H1 (cell line): ENCODE measurements around the gene SRSF2. TPM values are rescaled to one million over a fixed set of nuclear protein-coding genes. Genes with fewer than 3 reads are reported as not detected.
"Not testable (repeated sequence)": the region's sequence is repeated elsewhere in the genome, so short reads cannot be mapped to it uniquely, and the experiment has no call there.

Experiments used
- CTCF ChIA-PET: fragments of 300-600 bp; sonication (Branson Sonifier 250); formaldehyde crosslinking; loops from one replicate; lab custom pipeline; 2021; ENCODE audit not compliant: partially characterized antibody; lab: Charles Lee
- POLR2A ChIA-PET: fragments of 300-600 bp; sonication (Branson Sonifier 250); formaldehyde crosslinking; loops from one replicate; lab custom pipeline; 2021; ENCODE audit warnings: inconsistent platforms; ENCODE audit not compliant: partially characterized antibody; lab: Charles Lee
- DNase-seq, 2 experiments: peaks; one replicate each; pipeline versions ENCODE4 v3.0.0 to v3.0.0-alpha.2; 2010 to 2022; ENCODE audit warnings: low spot score in 2 of 2, low read depth in 1 of 2, mixed read lengths in 1 of 2
- FAIRE-seq: peaks from 2 replicates; lab custom pipeline; 2011; peaks lifted over from hg19 to GRCh38; lab: Jason Lieb, UNC
- H2AFZ ChIP-seq: 2 replicates; pipeline ENCODE4 v1.8.1; 2012; ENCODE audit warnings: low read length, inconsistent platforms
- H2AK5ac ChIP-seq: 2 replicates; pipeline ENCODE4 v1.6.1; 2013; ENCODE audit warnings: low read depth, low read length
- H2BK120ac ChIP-seq: replicated peaks from 2 replicates; pipeline ENCODE3; 2013; ENCODE audit warnings: low read depth, low read length, inconsistent platforms
- H2BK12ac ChIP-seq: 2 replicates; pipeline ENCODE4 v1.6.1; 2013; ENCODE audit warnings: low read depth, low read length
- H2BK15ac ChIP-seq: 2 replicates; pipeline ENCODE4 v1.6.1; 2013; ENCODE audit warnings: low read length
- H2BK20ac ChIP-seq: 2 replicates; pipeline ENCODE4 v1.6.1; 2013; ENCODE audit warnings: low read length
- H2BK5ac ChIP-seq: 2 replicates; pipeline ENCODE4 v1.6.1; 2013; ENCODE audit warnings: low read depth, low read length
- H3K14ac ChIP-seq: 2 replicates; pipeline ENCODE4 v1.6.1; 2013; ENCODE audit warnings: inconsistent platforms; ENCODE audit not compliant: insufficient read length
- H3K18ac ChIP-seq: 2 replicates; pipeline ENCODE4 v1.6.1; 2013; ENCODE audit warnings: low read length; ENCODE audit errors: extremely low read depth
- H3K23ac ChIP-seq: 2 replicates; pipeline ENCODE4 v1.6.1; 2013; ENCODE audit warnings: inconsistent platforms; ENCODE audit not compliant: insufficient read length
- H3K23me2 ChIP-seq: 2 replicates; pipeline ENCODE4 v1.6.1; 2013; ENCODE audit warnings: low read depth, low read length
- H3K27ac ChIP-seq: 2 replicates; pipeline ENCODE4 v1.6.1; 2011; ENCODE audit warnings: low read depth, low read length, inconsistent platforms
- H3K27me3 ChIP-seq, 4 experiments: replicated peaks in 1 of 4; 1 replicate in 1 of 4; 2 replicates in 3 of 4; pipeline versions ENCODE4 v1.6.1 to v1.8.1; 2011 to 2013; ENCODE audit warnings: low read length in 3 of 4, mild to moderate bottlenecking in 3 of 4, inconsistent platforms in 2 of 4, mixed read lengths in 2 of 4, moderate library complexity in 1 of 4; ENCODE audit not compliant: control insufficient read depth in 3 of 4, insufficient read depth in 3 of 4; ENCODE audit errors: extremely low read depth in 1 of 4
- H3K36me3 ChIP-seq, 4 experiments: 2 replicates each; pipeline versions ENCODE4 v1.6.1 to v1.8.1; 2011 to 2013; ENCODE audit warnings: mild to moderate bottlenecking in 4 of 4, low read length in 3 of 4, moderate library complexity in 2 of 4, control low read depth in 1 of 4, inconsistent platforms in 1 of 4; ENCODE audit not compliant: insufficient read depth in 4 of 4, control insufficient read depth in 2 of 4
- H3K4ac ChIP-seq: replicated peaks from 2 replicates; pipeline ENCODE3; 2013; ENCODE audit warnings: low read length, low read depth, mixed read lengths, inconsistent platforms; ENCODE audit not compliant: insufficient read length
- H3K4me1 ChIP-seq, 4 experiments: replicated peaks in 1 of 4; 1 replicate in 1 of 4; 2 replicates in 3 of 4; pipeline versions ENCODE4 v1.6.1 to v1.8.1; 2011 to 2013; ENCODE audit warnings: low read length in 3 of 4, inconsistent platforms in 2 of 4, mixed read lengths in 1 of 4; ENCODE audit not compliant: insufficient read depth in 4 of 4, control insufficient read depth in 3 of 4
- H3K4me2 ChIP-seq, 2 experiments: 2 replicates each; pipeline versions ENCODE4 v1.6.1 to v1.8.1; 2011 to 2013; ENCODE audit warnings: low read depth in 2 of 2, low read length in 2 of 2, control low read depth in 1 of 2, inconsistent platforms in 1 of 2, mild to moderate bottlenecking in 1 of 2; ENCODE audit not compliant: insufficient read depth in 1 of 2
- H3K4me3 ChIP-seq, 4 experiments: fragments of 200-600, 300-600 bp in 1 of 4; sonication (generic), shearing (Covaris generic), sonication (Bioruptor Twin) in 1 of 4; 2 replicates each; pipeline versions ENCODE4 v1.5.1 to v1.8.1; 2011 to 2016; ENCODE audit warnings: low read length in 4 of 4, low read depth in 3 of 4, control low read depth in 2 of 4, inconsistent platforms in 2 of 4, mild to moderate bottlenecking in 2 of 4, mixed read lengths in 1 of 4, moderate library complexity in 1 of 4; ENCODE audit not compliant: insufficient read depth in 2 of 4; ENCODE audit errors: extremely low read depth in 1 of 4
- H3K56ac ChIP-seq: replicated peaks from 2 replicates; pipeline ENCODE3; 2013; ENCODE audit warnings: low read depth, mild to moderate bottlenecking, mixed read lengths, low read length, inconsistent platforms; ENCODE audit not compliant: insufficient read length
- H3K79me1 ChIP-seq: 2 replicates; pipeline ENCODE4 v1.6.1; 2013; ENCODE audit warnings: low read depth, low read length, control low read depth
- H3K79me2 ChIP-seq, 2 experiments: 2 replicates each; pipeline versions ENCODE4 v1.6.1 to v1.8.1; 2012 to 2013; ENCODE audit warnings: low read length in 2 of 2, mild to moderate bottlenecking in 2 of 2, inconsistent platforms in 1 of 2; ENCODE audit not compliant: insufficient read depth in 2 of 2, control insufficient read depth in 1 of 2
- H3K9ac ChIP-seq, 4 experiments: replicated peaks in 1 of 4; 1 replicate in 1 of 4; 2 replicates in 3 of 4; pipeline versions ENCODE4 v1.6.1 to v1.8.1; 2011 to 2013; ENCODE audit warnings: low read depth in 3 of 4, low read length in 3 of 4, control low read depth in 2 of 4, mild to moderate bottlenecking in 2 of 4, moderate library complexity in 2 of 4, inconsistent platforms in 1 of 4; ENCODE audit errors: extremely low read depth in 1 of 4
- H3K9me3 ChIP-seq, 2 experiments: 2 replicates each; pipeline versions ENCODE4 v1.6.1 to v1.8.1; 2012 to 2013; ENCODE audit warnings: mild to moderate bottlenecking in 2 of 2, moderate library complexity in 2 of 2, control low read depth in 1 of 2, inconsistent platforms in 1 of 2, low read depth in 1 of 2, low read length in 1 of 2, mixed read lengths in 1 of 2; ENCODE audit not compliant: insufficient read depth in 2 of 2
- H4K20me1 ChIP-seq, 2 experiments: replicated peaks in 1 of 2; 2 replicates each; pipeline versions ENCODE3 to v1.8.1; 2011 to 2013; ENCODE audit warnings: inconsistent platforms in 2 of 2, low read length in 2 of 2, mild to moderate bottlenecking in 1 of 2; ENCODE audit not compliant: insufficient read depth in 2 of 2, control insufficient read depth in 1 of 2
- H4K5ac ChIP-seq: 2 replicates; pipeline ENCODE4 v1.6.1; 2013; ENCODE audit warnings: low read length, low read depth, mixed read lengths, inconsistent platforms; ENCODE audit not compliant: insufficient read length
- H4K8ac ChIP-seq: 2 replicates; pipeline ENCODE4 v1.8.0; 2013; ENCODE audit warnings: mild to moderate bottlenecking, moderate library complexity, low read length, inconsistent platforms; ENCODE audit not compliant: insufficient read depth; ENCODE audit errors: extremely low read depth
- H4K91ac ChIP-seq: replicated peaks from 2 replicates; pipeline ENCODE3; 2013; ENCODE audit warnings: low read length, mixed read lengths, inconsistent platforms; ENCODE audit not compliant: insufficient read length
- TAF1 ChIP-seq: IDR thresholded peaks from 2 replicates; pipeline ENCODE4 v1.6.1; 2011; ENCODE audit warnings: mild to moderate bottlenecking, low read depth, low read length
- WGBS, 2 experiments: shearing (Covaris generic) in 1 of 2; methylation state at CpG; one replicate each; pipeline versions ENCODE4 v1.1.6 to v1.1.7; 2013 to 2015; ENCODE audit warnings: low lambda C conversion rate in 2 of 2, mixed read lengths in 2 of 2, inconsistent platforms in 1 of 2, low coverage in 1 of 2, missing lambda C conversion rate in 1 of 2; ENCODE audit not compliant: insufficient replicate concordance in 2 of 2, insufficient coverage in 1 of 2, insufficient read length in 1 of 2; ENCODE audit errors: extremely low coverage in 1 of 2, missing lambda C conversion rate in 1 of 2; 5-methylcytosine and 5-hydroxymethylcytosine counted together
- polyA plus RNA-seq, 7 experiments: library from polyadenylated mRNA; depleted of rRNA in 3 of 7; stranded (reverse) in 5 of 7; unstranded in 2 of 7; fragments of >200 nt in 5 of 7; fragments of 200-250 nt in 2 of 7; gene quantifications; 1 replicate in 5 of 7; 2 replicates in 1 of 7; 4 replicates in 1 of 7; pipeline versions ENCODE4 v1.2.1 to v1.2.3, GENCODE V29; 2011 to 2013; ENCODE audit warnings: missing spikeins in 2 of 7, mixed read lengths in 2 of 7
- total RNA-seq: library from RNA; stranded (reverse); fragmentation: NEBNext Ultra II Directional; extraction: Animal tissue kit (Norgen Biotek cat#: 25700); gene quantifications from 2 replicates; pipeline ENCODE4 v1.2.1, GENCODE V29; 2021

Gene SRSF2
- total and polyA plus RNA-seq, 2 of the 8 experiments (the other 6 are each of a cell fraction or from before 2014, with no cell fraction given) = 397 to 401 TPM

DNA sequence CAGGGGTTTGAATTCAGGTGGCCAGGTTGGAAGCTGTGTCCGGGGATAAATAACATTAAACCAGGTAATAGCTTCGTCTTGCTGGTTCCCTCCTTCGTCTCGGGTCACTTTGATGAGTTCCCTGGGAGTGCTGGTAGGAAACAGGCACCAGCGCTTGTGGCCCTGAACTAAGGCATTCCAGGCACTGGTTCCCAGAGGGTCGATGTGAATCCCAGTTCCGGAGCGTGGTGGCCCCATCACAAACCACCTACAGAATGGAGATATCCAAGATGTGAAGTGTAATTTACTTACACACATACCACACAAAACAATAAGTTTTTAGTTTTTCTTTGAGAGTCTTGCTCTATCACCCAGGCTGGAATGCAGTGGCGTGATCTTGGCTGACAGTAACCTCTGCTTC lies 13.3 kb downstream of the SRSF2 start (continued):
- TF ChIP-seq TAF1 = no peak

GRCh38 chr17:76722977-76723376 lies 14.2 kb downstream of the SRSF2 start:
- H3K23ac ChIP-seq, H2BK15ac ChIP-seq, H4K5ac ChIP-seq, H4K91ac ChIP-seq, H2BK20ac ChIP-seq, H3K4me3 ChIP-seq, DNase-seq, H3K27me3 ChIP-seq, H3K14ac ChIP-seq, H3K27ac ChIP-seq, H2AFZ ChIP-seq, H2BK120ac ChIP-seq, H3K18ac ChIP-seq, H3K4ac ChIP-seq, H2BK5ac ChIP-seq, H3K79me1 ChIP-seq, H3K4me2 ChIP-seq, FAIRE-seq, H3K9me3 ChIP-seq, H4K8ac ChIP-seq, H2AK5ac ChIP-seq, H3K9ac ChIP-seq, H2BK12ac ChIP-seq, H3K56ac ChIP-seq, H3K4me1 ChIP-seq: not testable (repeated sequence)
- Histone ChIP-seq H3K23me2 (peaks cover 11% of the 10 kb centered on the region), H4K20me1 (peaks cover 0 to 11% of the 10 kb centered on the region in 2 experiments), H3K79me2 (peaks cover 0 to 20% of the 10 kb centered on the region in 2 experiments; a peak in 2 of 4 replicates), H3K36me3 (peaks cover 11 to 50% (median 34%) of the 10 kb centered on the region in 4 experiments)
- POLR2A ChIA-PET = interaction anchor here (8.4 kb wide), 1 partner anchor 13 kb away, joined by 181 read pairs; the partner anchor contains the start of genes MFSD11 and SRSF2
- WGBS, 2 experiments = 92% methylated on average over 8 of the region's 8 CpGs; no CpG with 5 or more reads in 1 of the 2 experiments
- CTCF ChIA-PET = interaction anchor here (0.6 to 1.7 kb wide), 5 partner anchors 15 to 264 kb away, joined by 3 to 5 read pairs (median 3); no protein-coding TSS in a partner anchor
